GM06990 (cell line): ENCODE data around the gene VWA1.
A peak's percentile ranks its signal among the peaks of the same experiment; 100 is the strongest.
"Not testable (repeated sequence)": the region's sequence is repeated elsewhere in the genome, so short reads cannot be mapped to it uniquely, and the experiment has no call there.

Experiments
- DNase-seq: peaks from one replicate; pipeline ENCODE4 v3.0.0-alpha.2; 2011; ENCODE audit not compliant: insufficient read length; ENCODE audit errors: extremely low read depth
- H3K27me3 ChIP-seq: replicated peaks from 2 replicates; pipeline ENCODE4 v1.6.0; 2011; ENCODE audit warnings: low read length; ENCODE audit not compliant: control insufficient read depth, insufficient read depth
- H3K36me3 ChIP-seq: 2 replicates; pipeline ENCODE4 v1.5.1; 2011; ENCODE audit warnings: low read length; ENCODE audit not compliant: control insufficient read depth, insufficient read depth
- H3K4me3 ChIP-seq: replicated peaks from 2 replicates; pipeline ENCODE4 v1.5.1; 2011; ENCODE audit warnings: low read depth, mild to moderate bottlenecking, control low read depth, low read length
- CTCF ChIP-seq: IDR thresholded peaks from 2 replicates; pipeline ENCODE4 v1.5.1; 2011; ENCODE audit warnings: low read length, control low read depth, mild to moderate bottlenecking, inconsistent platforms; ENCODE audit not compliant: insufficient read depth, poor library complexity, severe bottlenecking

The VWA1 gene

GRCh38 chr1:1402072-1402900 is 33.2 kb upstream of the VWA1 start:
- Histone ChIP-seq H3K27me3 (no peaks in the 10 kb centered on the region), H3K4me3 (no peak overlapping the region), H3K36me3 (peaks cover 25% of the 10 kb centered on the region)
- peak; percentile 66 for TF ChIP-seq CTCF
- no peak for DNase-seq

GRCh38 chr1:1402901-1403392 is 32.5 kb upstream of the VWA1 start:
- H3K27me3 ChIP-seq, H3K4me3 ChIP-seq, DNase-seq: not testable (repeated sequence)
- H3K36me3 ChIP-seq = peaks cover 24% of the 10 kb centered on the region

GRCh38 chr1:1403653-1404052 is 31.8 kb upstream of the VWA1 start:
- Histone ChIP-seq H3K4me3 (no peak overlapping the region), H3K36me3 (peaks cover 24% of the 10 kb centered on the region), H3K27me3 (no peaks in the 10 kb centered on the region)
- no peak for TF ChIP-seq CTCF
- DNase-seq = no peak

- no peaks in the 10 kb centered on the region for H3K27me3 ChIP-seq
- peaks cover 16% of the 10 kb centered on the region for H3K36me3 ChIP-seq
- TF ChIP-seq CTCF = peak; percentile 6
- DNase-seq = no peak
- H3K4me3 ChIP-seq = peak overlapping the region; percentile 97
Observed at GRCh38 chr1:1406101-1406820, 29.2 kb upstream of the VWA1 start.

- TF ChIP-seq CTCF = no peak
- DNase-seq = peak; percentile 94
- Histone ChIP-seq H3K36me3 (peaks cover 13% of the 10 kb centered on the region), H3K27me3 (no peaks in the 10 kb centered on the region), H3K4me3 (peak within 1 kb of the TSS; percentile 97)
Observed at GRCh38 chr1:1406821-1407635, 28.5 kb upstream of the VWA1 start, which contains the start of gene MRPL20. Gene MRPL20 (minus strand): TSS chr1:1407293. CDS start chr1:1407217, 76 bp downstream.
